ENCODE measurements around the gene NRG3. TPM values are rescaled to one million over a fixed set of nuclear protein-coding genes. Genes with fewer than 3 reads are reported as not detected.

The NRG3 gene
- total and polyA plus RNA-seq, 11 donors: 0.11 to 0.41 (median 0.27) TPM; not detected in 7

GRCh38 chr10:82191653-82192052 is 316.7 kb downstream of the NRG3 start:
- intact Hi-C loops (cut with DNase I): no loop called here
- Histone ChIP-seq H3K9me3 (peaks cover 0 to 16% (median 0%) of the 10 kb centered on the region in 12 donors), H3K36me3 (no peaks in the 10 kb centered on the region), H3K4me1 (peaks cover 0 to 6% (median 0%) of the 10 kb centered on the region in 12 donors), H3K27ac (no peak overlapping the region), H3K27me3 (no peaks in the 10 kb centered on the region), H3K4me3 (no peak overlapping the region)
- DNase-seq (no peak), ATAC-seq (no peak)
- WGBS, 4 donors: 71 to 86% (median 76%) methylated on average over 2 of the region's 2 CpGs
- no peak for TF ChIP-seq POLR2A (IDR thresholded peaks at IDR 0.05)
- no peak for TF ChIP-seq CTCF (IDR thresholded peaks at IDR 0.05)

- DNase-seq: no peak
- peaks cover 0 to 6% (median 0%) of the 10 kb centered on the region in 12 donors for H3K4me1 ChIP-seq
- intact Hi-C loops (cut with DNase I): no loop called here
Observed at GRCh38 chr10:82192665-82193064, 317.7 kb downstream of the NRG3 start.

GRCh38 chr10:82194419-82194818 is 319.4 kb downstream of the NRG3 start:
- no peaks in the 10 kb centered on the region for H3K27me3 ChIP-seq
- 88 to 92% (median 90%) methylated on average over 7 of the region's 7 CpGs for WGBS, 4 donors
- H3K27ac ChIP-seq: no peak overlapping the region
- intact Hi-C loops (cut with DNase I): no loop called here
- peaks cover 0 to 16% (median 0%) of the 10 kb centered on the region in 12 donors for H3K9me3 ChIP-seq
- H3K36me3 ChIP-seq: no peaks in the 10 kb centered on the region
- ATAC-seq: no peak
- H3K4me1 ChIP-seq: peaks cover 0 to 6% (median 0%) of the 10 kb centered on the region in 12 donors
- no peak for DNase-seq
- H3K4me3 ChIP-seq: no peak overlapping the region
- TF ChIP-seq POLR2A (IDR thresholded peaks at IDR 0.05) (no peak), CTCF (IDR thresholded peaks at IDR 0.05) (no peak)

More at GRCh38 chr10:82192665-82193064, 317.7 kb downstream of the NRG3 start:
- no peaks in the 10 kb centered on the region for H3K27me3 ChIP-seq
- H3K36me3 ChIP-seq: no peaks in the 10 kb centered on the region
- 80 to 83% (median 82%) methylated on average over 2 of the region's 2 CpGs for WGBS, 4 donors
- H3K9me3 ChIP-seq: peaks cover 0 to 16% (median 0%) of the 10 kb centered on the region in 12 donors
- no peak overlapping the region for H3K27ac ChIP-seq
- no peak for ATAC-seq
- no peak overlapping the region for H3K4me3 ChIP-seq
- TF ChIP-seq POLR2A (IDR thresholded peaks at IDR 0.05) (no peak), CTCF (IDR thresholded peaks at IDR 0.05) (no peak)

GRCh38 chr10:82206831-82207230 is 331.8 kb downstream of the NRG3 start:
- H3K9me3 ChIP-seq: peaks cover 0 to 5% (median 0%) of the 10 kb centered on the region in 12 donors
- TF ChIP-seq CTCF (IDR thresholded peaks at IDR 0.05) (no peak), POLR2A (IDR thresholded peaks at IDR 0.05) (no peak)

More at GRCh38 chr10:82206831-82207230, 331.8 kb downstream of the NRG3 start:
- Histone ChIP-seq H3K4me3 (no peak overlapping the region), H3K27me3 (no peaks in the 10 kb centered on the region), H3K4me1 (peaks cover 0 to 2% (median 0%) of the 10 kb centered on the region in 12 donors), H3K27ac (no peak overlapping the region), H3K36me3 (no peaks in the 10 kb centered on the region)
- peak in 2 of 4 donors; percentile 45 to 50 for ATAC-seq
- intact Hi-C loops (cut with DNase I): no loop called here
- 58 to 85% (median 72%) methylated on average over 2 of the region's 2 CpGs for WGBS, 4 donors
- DNase-seq: no peak
